ENCODE results near the gene HPN. TPM values are rescaled to one million over a fixed set of nuclear protein-coding genes. Genes with fewer than 3 reads are reported as not detected.
A peak's percentile ranks its signal among the peaks of the same experiment; 100 is the strongest.

Gene HPN
- total and polyA plus RNA-seq, 2 of the 13 experiments (the other 11 are each of a cell fraction or from before 2014, with no cell fraction given), result 46.7 to 261 TPM

- peak; percentile 95 for TF ChIP-seq ZNF687 (CRISPR knock-in tag; IDR thresholded peaks at IDR 0.05)
- 0 out of 2 replicates have a peak, but pooled peaks have one; percentile 21 for TF ChIP-seq TP53 (CRISPR knock-in tag; conservative IDR thresholded peaks at IDR 0.05)
- peak; percentile 98 for TF ChIP-seq TFE3 (CRISPR knock-in tag; IDR thresholded peaks at IDR 0.05)
- TF ChIP-seq FLYWCH1 (CRISPR knock-in tag; IDR thresholded peaks at IDR 0.05), result no peak
- TF ChIP-seq NCOA2 (CRISPR knock-in tag; IDR thresholded peaks at IDR 0.05), result peak; percentile 92
- no peak for TF ChIP-seq ZNF749 (CRISPR knock-in tag; IDR thresholded peaks at IDR 0.05; ENCODE audit: borderline replicate concordance)
- peak; percentile 75 for TF ChIP-seq RERE (CRISPR knock-in tag; IDR thresholded peaks at IDR 0.05; ENCODE audit: low read depth)
- TF ChIP-seq EP300 (IDR thresholded peaks at IDR 0.05; ENCODE audit: low read depth in 2 of 2, low read length in 2 of 2), result peak; percentile 74 to 86; a peak in 3 of 4 replicates
- peak; percentile 89 for TF ChIP-seq EP300 (CRISPR knock-in tag; IDR thresholded peaks at IDR 0.05; ENCODE audit: borderline replicate concordance)
- TF ChIP-seq GPN1 (CRISPR knock-in tag; IDR thresholded peaks at IDR 0.05; ENCODE audit: borderline replicate concordance), result no peak
- TF ChIP-seq ZNF281 (CRISPR knock-in tag; IDR thresholded peaks at IDR 0.05; ENCODE audit: borderline replicate concordance), result peak; percentile 99
- no peak for TF ChIP-seq ZNF562 (CRISPR knock-in tag; IDR thresholded peaks at IDR 0.05; ENCODE audit: borderline replicate concordance)
- TF ChIP-seq MEIS2 (CRISPR knock-in tag; IDR thresholded peaks at IDR 0.05), result peak; percentile 93
- no peak for TF ChIP-seq RFX1 (IDR thresholded peaks at IDR 0.05)
- peak; percentile 52; the same call in 1 of the 2 replicates for TF ChIP-seq ZNF430 (CRISPR knock-in tag; IDR thresholded peaks at IDR 0.05)
Observed at GRCh38 chr19:35040826-35041547, 534 bp upstream of the HPN start (continued).
